Activated CD4-positive, alpha-beta T cell treated with anti-CD3 and anti-CD28 coated beads for 36 hours (primary cell): ENCODE measurements around the gene TM7SF3. TPM values are rescaled to one million over a fixed set of nuclear protein-coding genes. Genes with fewer than 3 reads are reported as not detected.

Experiments
- ATAC-seq: fragments of 200-7000 bp; cut with Tn5 transposase; one replicate; pipeline ENCODE4 v1.10.0; 2021; ENCODE audit warnings: mild to moderate bottlenecking, moderate library complexity
- CTCF ChIA-PET: fragments of 350-600 bp; sonication (Branson Sonifier 250); formaldehyde crosslinking; loops from one replicate; lab custom pipeline; 2021; ENCODE audit warnings: antibody characterized with exemption; lab: Charles Lee
- POLR2A ChIA-PET: fragments of 350-600 bp; sonication (Branson Sonifier 250); formaldehyde crosslinking; loops from one replicate; lab custom pipeline; 2021; ENCODE audit warnings: antibody characterized with exemption, inconsistent platforms; lab: Charles Lee
- DNase-seq: peaks from one replicate; pipeline ENCODE4 v3.0.0-alpha.2; 2020
- H3K27ac Mint-ChIP-seq: one replicate; pipeline ENCODE4 v1.8.0; 2021; ENCODE audit warnings: mixed read lengths
- H3K27me3 Mint-ChIP-seq: one replicate; pipeline ENCODE4 v1.8.0; 2021; ENCODE audit warnings: mixed read lengths
- H3K36me3 Mint-ChIP-seq: one replicate; pipeline ENCODE4 v1.8.0; 2021; ENCODE audit warnings: low read depth, mixed read lengths
- H3K4me1 Mint-ChIP-seq: one replicate; pipeline ENCODE4 v1.8.0; 2021; ENCODE audit warnings: mixed read lengths
- H3K4me3 Mint-ChIP-seq: one replicate; pipeline ENCODE4 v1.8.0; 2021; ENCODE audit warnings: mild to moderate bottlenecking, moderate library complexity, mixed read lengths
- H3K9me3 Mint-ChIP-seq: one replicate; pipeline ENCODE4 v1.8.0; 2021; ENCODE audit warnings: low read depth, mixed read lengths
- intact Hi-C, 2 experiments: fragments of 100-400 bp; cut with DNase I in 1 of 2; cut with micrococcal nuclease in 1 of 2; formaldehyde crosslinking; loops; one replicate each; pipeline versions ENCODE4 v1.14.2 to v1.15.1; 2022 to 2024; cut with DNase I, micrococcal nuclease
- total RNA-seq, 2 experiments: library from RNA; stranded (reverse); gene quantifications; one replicate each; pipeline ENCODE4 v1.2.3, GENCODE V29; 2021

Gene TM7SF3
- total RNA-seq, 2 experiments from 2014 or later: 29.4 to 34.0 TPM

DNA sequence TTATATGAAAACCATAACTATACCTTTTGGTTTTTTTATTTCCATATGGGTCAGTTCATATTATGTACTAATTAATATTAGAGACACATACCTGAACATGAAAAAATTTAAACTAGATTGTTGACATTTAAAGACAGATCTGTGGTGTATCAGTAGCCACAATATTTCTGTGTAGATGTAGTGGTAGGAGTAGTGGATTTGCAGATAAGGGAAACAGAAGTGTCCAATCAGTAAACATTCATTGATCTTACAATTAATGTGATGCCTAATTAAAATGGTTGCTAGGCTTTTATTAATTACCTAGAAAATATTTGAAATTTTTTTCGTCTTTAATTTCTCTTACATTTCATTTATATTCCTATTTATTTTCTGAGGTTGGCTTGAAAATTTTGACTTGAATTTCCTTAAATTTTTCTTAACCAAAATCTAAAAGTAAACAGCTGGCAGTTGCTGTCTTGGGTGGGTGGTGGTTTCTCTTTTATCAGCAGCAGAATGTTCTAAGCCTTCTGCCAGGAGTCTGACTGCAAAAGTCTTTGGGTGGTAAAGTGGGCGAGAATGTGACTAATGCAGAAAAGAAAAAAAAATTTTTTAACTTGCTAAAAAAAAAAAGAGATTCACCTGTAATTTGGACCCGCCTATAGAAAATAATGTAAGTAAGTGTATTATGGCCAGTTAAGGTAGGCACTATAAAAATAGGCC, 73.5 kb downstream of the TM7SF3 start:
- no peaks in the 10 kb centered on the region for H3K9me3 Mint-ChIP-seq
- peaks cover 51% of the 10 kb centered on the region for H3K4me1 Mint-ChIP-seq
- POLR2A ChIA-PET: no interaction called here
- ATAC-seq: no peak
- H3K36me3 Mint-ChIP-seq: peaks cover 10% of the 10 kb centered on the region
- no peaks in the 10 kb centered on the region for H3K27me3 Mint-ChIP-seq
- peak; percentile 38 for DNase-seq
- H3K27ac Mint-ChIP-seq: peak overlapping the region; percentile 93
- intact Hi-C loops: loop anchor here (1.0 kb wide), 1 partner anchor 32 kb away; no protein-coding TSS in a partner anchor
- peak overlapping the region; percentile 98 for H3K4me3 Mint-ChIP-seq
- CTCF ChIA-PET: interaction anchor here (1.5 kb wide), 1 partner anchor 31 kb away, joined by 4 read pairs; no protein-coding TSS in a partner anchor

DNA sequence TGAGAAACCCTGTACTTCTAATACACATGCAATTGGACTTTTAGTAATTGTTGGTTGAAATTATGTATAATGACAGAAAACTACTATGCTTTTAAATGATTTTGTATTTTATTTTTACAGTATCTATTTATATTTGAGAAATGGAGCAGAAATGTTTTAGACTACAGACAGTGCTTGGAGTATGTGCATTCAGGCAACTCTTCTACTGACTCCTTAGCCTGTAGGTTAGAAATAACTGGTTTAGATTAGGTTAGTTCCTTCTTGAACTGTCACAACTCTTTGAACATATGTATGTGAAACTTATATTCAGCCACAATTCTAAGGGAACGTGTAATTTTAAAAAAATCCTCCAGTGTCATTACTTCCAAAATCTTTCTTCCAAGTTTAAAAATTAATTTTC, 74.2 kb downstream of the TM7SF3 start:
- intact Hi-C loops: loop anchor here (1.0 to 10.0 kb wide), 7 partner anchors 7 to 1888 kb away; partner anchors contain the start of genes MED21 (in 1 of the 2) and MRPS35 (in 1 of the 2)
- peaks cover 14% of the 10 kb centered on the region for H3K36me3 Mint-ChIP-seq
- H3K27ac Mint-ChIP-seq: peak overlapping the region; percentile 47
- peak overlapping the region; percentile 98 for H3K4me3 Mint-ChIP-seq
- no peaks in the 10 kb centered on the region for H3K9me3 Mint-ChIP-seq
- H3K4me1 Mint-ChIP-seq: peaks cover 55% of the 10 kb centered on the region
- CTCF ChIA-PET: interaction anchor here (1.2 to 2.2 kb wide), 2 partner anchors 74 to 83 kb away, joined by 6 to 13 read pairs; partner anchors contain the start of genes MED21 and TM7SF3
- DNase-seq (no peak), ATAC-seq (no peak)
- POLR2A ChIA-PET: no interaction called here
- no peaks in the 10 kb centered on the region for H3K27me3 Mint-ChIP-seq

DNA sequence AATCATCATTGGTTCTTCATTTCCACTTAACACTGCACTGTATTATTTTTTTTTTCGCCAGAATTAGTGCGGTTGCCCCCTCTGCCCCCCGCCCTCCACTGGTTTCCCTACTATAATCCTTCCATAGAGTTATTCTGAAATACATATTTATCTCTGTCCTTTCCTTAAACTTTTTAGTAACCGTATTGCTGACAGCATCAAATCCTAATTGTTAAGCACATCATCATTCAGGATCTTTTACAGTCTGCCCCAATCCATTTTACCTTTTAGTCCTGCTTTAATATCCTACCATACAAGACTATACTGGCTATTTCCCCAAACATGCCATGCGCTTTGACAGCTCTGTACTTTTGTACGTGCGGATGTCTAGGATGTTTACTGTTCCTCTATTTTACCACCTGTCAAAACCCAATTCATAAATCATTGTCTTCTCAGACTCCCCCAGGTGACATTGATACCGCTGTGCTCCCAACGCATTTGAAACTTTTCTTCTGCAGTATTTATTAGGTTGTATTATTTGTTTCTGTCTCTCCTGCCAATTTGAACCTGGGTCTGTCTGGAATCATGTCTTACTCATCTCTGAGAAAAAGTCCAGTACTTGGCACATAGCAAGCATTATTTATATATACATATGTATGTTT, 74.9 kb downstream of the TM7SF3 start:
- Mint-ChIP-seq H3K4me3 (peak overlapping the region; percentile 98), H3K36me3 (peaks cover 20% of the 10 kb centered on the region), H3K27ac (peak overlapping the region; percentile 99), H3K4me1 (peaks cover 58% of the 10 kb centered on the region), H3K9me3 (no peaks in the 10 kb centered on the region), H3K27me3 (no peaks in the 10 kb centered on the region)
- POLR2A ChIA-PET: no interaction called here
- DNase-seq (peak; percentile 18), ATAC-seq (no peak)
- intact Hi-C loops: loop anchor here (1.0 to 10.0 kb wide), 7 partner anchors 8 to 1887 kb away; partner anchors contain the start of genes MED21 (in 1 of the 2) and MRPS35 (in 1 of the 2)
- CTCF ChIA-PET: interaction anchor here (1.2 to 2.2 kb wide), 2 partner anchors 75 to 83 kb away, joined by 6 to 13 read pairs; partner anchors contain the start of genes MED21 and TM7SF3

DNA sequence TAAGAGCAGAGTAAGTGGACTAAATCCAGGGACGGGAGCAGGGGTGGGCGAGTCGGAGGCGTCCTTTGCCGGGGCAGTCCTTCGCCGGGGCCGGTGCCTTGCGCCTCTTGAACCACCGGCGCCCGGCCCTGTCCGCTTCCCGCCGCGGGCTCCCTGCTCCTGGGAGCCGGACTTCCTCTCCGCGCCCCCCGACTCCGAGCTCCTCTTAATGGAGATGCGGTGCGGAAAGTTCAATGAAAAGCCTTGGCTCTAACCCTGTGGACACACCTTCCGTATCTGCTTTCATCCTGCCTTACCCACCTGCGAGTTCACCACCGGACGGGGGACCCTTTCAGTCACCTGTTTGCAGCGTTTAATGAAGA, 75.5 kb downstream of the TM7SF3 start:
- peak; percentile 6 for ATAC-seq
- H3K9me3 Mint-ChIP-seq: no peaks in the 10 kb centered on the region
- peak overlapping the region; percentile 99 for H3K27ac Mint-ChIP-seq
- CTCF ChIA-PET: interaction anchor here (1.2 to 2.2 kb wide), 2 partner anchors 76 to 84 kb away, joined by 6 to 13 read pairs; partner anchors contain the start of genes MED21 and TM7SF3
- intact Hi-C loops: loop anchor here (1.0 to 10.0 kb wide), 10 partner anchors 9 to 1886 kb away; partner anchors contain the start of genes ITPR2 (in 2 of the 2), TM7SF3 (in 2 of the 2), MED21 (in 1 of the 2) and MRPS35 (in 1 of the 2)
- H3K36me3 Mint-ChIP-seq: peaks cover 17% of the 10 kb centered on the region
- H3K4me3 Mint-ChIP-seq: peak overlapping the region; percentile 98
- DNase-seq: no peak
- POLR2A ChIA-PET: interaction anchor here (0.6 kb wide), 1 partner anchor 33 kb away, joined by 12 read pairs; no protein-coding TSS in a partner anchor
- H3K27me3 Mint-ChIP-seq: no peaks in the 10 kb centered on the region
- peaks cover 57% of the 10 kb centered on the region for H3K4me1 Mint-ChIP-seq

DNA sequence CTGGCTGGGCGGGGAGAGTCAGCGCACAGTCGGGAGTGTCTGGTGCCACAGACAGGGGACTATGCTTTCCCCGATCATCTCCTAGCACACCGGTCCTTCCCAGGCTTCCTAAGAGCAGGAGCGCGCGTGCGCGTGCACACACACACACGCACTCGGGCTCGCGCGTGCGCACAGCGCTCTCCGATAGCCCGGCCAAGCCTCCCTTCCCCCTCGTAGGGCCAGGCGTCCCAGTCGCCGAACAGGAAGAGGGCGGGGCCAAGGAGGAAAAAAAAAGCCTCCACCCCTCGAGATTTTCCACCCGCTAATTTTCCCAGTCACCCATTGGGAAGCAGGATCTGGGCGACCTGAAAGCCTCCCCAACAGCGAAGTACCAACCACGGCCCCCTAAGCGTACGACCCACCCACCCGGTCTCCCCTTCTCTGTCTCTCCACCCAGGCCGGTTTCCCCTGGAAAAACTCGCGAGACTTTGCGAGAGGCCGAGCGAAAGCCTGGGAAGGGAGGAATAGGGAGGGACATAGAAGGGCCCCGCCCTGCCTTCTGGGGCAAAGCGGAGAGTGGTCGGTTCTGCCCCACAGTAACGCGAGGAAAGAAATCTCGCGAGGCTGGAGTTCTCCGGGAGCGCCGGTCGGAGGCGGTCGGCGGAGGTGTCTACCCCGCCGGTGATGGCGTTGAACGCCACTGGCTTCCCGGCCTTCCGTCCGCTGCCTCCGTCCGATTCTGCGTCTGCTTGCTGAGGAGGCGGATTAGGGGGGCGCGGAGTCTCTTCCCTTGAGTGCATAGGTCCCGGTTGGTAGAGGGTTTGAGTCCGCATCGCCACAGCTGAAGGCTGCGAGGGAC, 76.1 kb downstream of the TM7SF3 start, which contains the start of the genes FGFR1OP2 and INTS13:
Gene FGFR1OP2 (plus strand): TSS at position 608 of the 838 bp plus-strand sequence. CDS start 15,689 bp downstream, outside the sequence.
Gene INTS13 (minus strand): TSS at position 119 of the 838 bp plus-strand sequence. CDS start 1,178 bp downstream, outside the sequence.
- DNase-seq (peak; percentile 99), ATAC-seq (peak; percentile 92)
- Mint-ChIP-seq H3K4me1 (peaks cover 56% of the 10 kb centered on the region), H3K9me3 (no peaks in the 10 kb centered on the region), H3K27ac (peak within 1 kb of the TSS; percentile 99), H3K36me3 (peaks cover 19% of the 10 kb centered on the region), H3K4me3 (peak within 1 kb of the TSS; percentile 98), H3K27me3 (no peaks in the 10 kb centered on the region)
- intact Hi-C loops: loop anchor here (1.0 to 10.0 kb wide), 9 partner anchors 76 to 1886 kb away; partner anchors contain the start of genes ITPR2 (in 2 of the 2), TM7SF3 (in 2 of the 2), MED21 (in 1 of the 2) and MRPS35 (in 1 of the 2)
- POLR2A ChIA-PET: interaction anchor here (0.6 kb wide), 1 partner anchor 34 kb away, joined by 12 read pairs; no protein-coding TSS in a partner anchor
- CTCF ChIA-PET: interaction anchor here (0.8 to 2.2 kb wide), 4 partner anchors 76 to 585 kb away, joined by 3 to 13 read pairs (median 3); partner anchors contain the start of gene TM7SF3

DNA sequence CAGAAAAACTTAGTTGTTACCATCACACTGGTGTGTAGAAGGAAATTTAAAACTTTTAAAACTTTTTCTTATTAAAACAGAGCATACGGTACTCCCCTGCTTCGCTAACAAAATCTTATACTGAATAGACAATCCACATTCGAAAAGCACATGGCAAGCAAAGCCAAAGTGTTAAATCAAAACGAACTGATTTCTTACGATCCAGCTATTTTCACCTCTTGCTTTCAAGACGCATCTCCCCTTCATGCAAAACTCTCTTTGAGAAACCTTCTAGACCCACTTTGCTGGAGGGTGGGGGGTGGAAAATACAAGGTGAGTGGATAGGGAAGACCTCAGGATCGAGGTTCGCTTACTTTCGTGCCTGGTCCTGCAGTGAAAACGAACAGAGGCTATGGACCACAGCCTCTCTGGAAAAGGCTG, 76.7 kb downstream of the TM7SF3 start:
- Mint-ChIP-seq H3K4me3 (peak overlapping the region; percentile 98), H3K4me1 (peaks cover 56% of the 10 kb centered on the region), H3K9me3 (no peaks in the 10 kb centered on the region), H3K27me3 (no peaks in the 10 kb centered on the region), H3K27ac (peak overlapping the region; percentile 99), H3K36me3 (peaks cover 25% of the 10 kb centered on the region)
- DNase-seq: no peak
- no peak for ATAC-seq
- ChIA-PET POLR2A (interaction anchor here (0.6 kb wide), 1 partner anchor 92 kb away, joined by 3 read pairs; no protein-coding TSS in a partner anchor), CTCF (interaction anchor here (0.6 to 1.2 kb wide), 4 partner anchors 9 to 586 kb away, joined by 3 read pairs; no protein-coding TSS in a partner anchor)
- intact Hi-C loops: loop anchor here (5.0 to 10.0 kb wide), 4 partner anchors 240 to 1885 kb away; partner anchors contain the start of gene MRPS35 (in 1 of the 2)

DNA sequence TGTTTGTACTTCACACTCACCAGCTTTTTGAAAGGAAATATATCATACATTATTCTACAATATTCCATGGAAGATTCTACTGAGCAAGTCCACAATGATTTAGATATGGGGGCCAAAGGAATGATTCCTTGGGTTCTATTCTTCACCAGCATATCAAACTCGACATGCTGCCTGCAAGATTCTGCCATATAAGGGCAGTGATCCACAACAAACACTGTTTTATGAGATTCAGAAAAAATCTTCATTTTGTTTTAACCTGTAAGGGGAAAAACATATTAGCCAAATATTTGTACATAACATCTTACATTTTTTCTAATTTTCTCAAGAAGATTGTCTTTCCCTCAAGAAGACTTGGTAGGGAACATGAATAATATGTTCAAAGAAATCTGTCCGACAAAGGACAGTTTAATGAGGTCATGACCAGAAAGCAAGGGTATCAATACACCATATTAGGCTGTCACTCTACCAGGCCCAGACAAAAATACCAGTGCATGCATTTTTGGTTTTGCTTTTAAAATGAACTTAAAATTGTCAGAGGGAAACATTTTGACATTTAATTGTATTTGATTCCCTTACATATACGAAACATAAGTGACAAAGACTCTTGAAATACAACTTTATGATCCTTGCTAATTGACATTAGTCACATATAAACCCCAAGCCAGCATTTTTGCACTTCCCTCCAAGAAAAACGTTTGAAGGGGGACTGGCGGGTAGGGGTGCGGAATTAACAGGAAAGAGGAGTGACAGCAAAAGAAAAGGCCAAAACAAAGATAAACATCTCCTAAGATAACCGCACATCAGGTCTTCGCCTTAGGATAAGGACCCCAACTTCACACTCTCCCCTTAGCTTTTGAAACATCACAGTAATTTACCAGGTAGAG, 77.4 kb downstream of the TM7SF3 start:
- intact Hi-C loops: loop anchor here (1.0 to 10.0 kb wide), 5 partner anchors 240 to 1884 kb away; partner anchors contain the start of gene MRPS35 (in 1 of the 2)
- ATAC-seq (no peak), DNase-seq (peak; percentile 20)
- ChIA-PET POLR2A (interaction anchor here (0.6 kb wide), 1 partner anchor 92 kb away, joined by 3 read pairs; no protein-coding TSS in a partner anchor), CTCF (interaction anchor here (0.6 to 1.2 kb wide), 5 partner anchors 9 to 586 kb away, joined by 3 read pairs; no protein-coding TSS in a partner anchor)
- H3K4me3 Mint-ChIP-seq: peak overlapping the region; percentile 98
- H3K9me3 Mint-ChIP-seq: no peaks in the 10 kb centered on the region
- peak overlapping the region; percentile 99 for H3K27ac Mint-ChIP-seq
- peaks cover 30% of the 10 kb centered on the region for H3K36me3 Mint-ChIP-seq
- H3K27me3 Mint-ChIP-seq: no peaks in the 10 kb centered on the region
- peaks cover 55% of the 10 kb centered on the region for H3K4me1 Mint-ChIP-seq

DNA sequence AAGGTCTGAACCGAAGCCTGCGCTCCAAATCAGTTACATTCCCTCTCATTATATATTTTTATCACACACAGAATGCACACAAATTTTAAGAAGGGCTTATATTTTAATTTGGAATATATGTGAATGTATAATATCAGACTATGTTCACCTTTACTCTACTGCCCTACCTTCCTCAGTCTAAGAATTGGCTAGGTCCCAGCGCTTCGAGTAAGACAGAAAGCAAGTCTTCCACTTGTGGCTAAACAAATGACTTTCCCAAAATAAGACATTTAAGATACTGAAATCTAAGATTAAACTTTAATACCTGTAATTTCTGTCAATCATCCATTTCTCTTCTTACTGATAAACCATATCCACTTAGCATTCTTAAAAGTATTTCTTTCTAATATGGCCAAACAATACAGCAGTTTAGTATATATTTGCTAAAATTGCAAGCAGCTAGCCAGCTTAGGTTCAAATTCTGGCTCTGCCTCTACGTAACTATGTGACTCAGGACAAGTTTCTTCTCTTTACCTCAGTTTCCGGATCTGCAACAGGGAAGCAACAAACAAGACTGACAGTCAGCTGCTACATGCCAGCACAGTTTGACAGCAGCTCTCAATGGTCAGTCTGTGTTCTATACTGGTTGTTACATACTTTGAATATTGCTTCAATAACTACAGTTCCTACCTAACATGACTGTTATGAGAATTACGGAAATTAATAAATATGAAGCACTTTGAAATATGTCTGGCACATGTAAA, 78.4 kb downstream of the TM7SF3 start:
- DNase-seq (peak; percentile 54), ATAC-seq (no peak)
- POLR2A ChIA-PET: no interaction called here
- H3K27ac Mint-ChIP-seq: peak overlapping the region; percentile 99
- no peaks in the 10 kb centered on the region for H3K9me3 Mint-ChIP-seq
- peak overlapping the region; percentile 98 for H3K4me3 Mint-ChIP-seq
- intact Hi-C loops: loop anchor here (1.0 to 10.0 kb wide), 5 partner anchors 241 to 1884 kb away; partner anchors contain the start of gene MRPS35 (in 1 of the 2)
- CTCF ChIA-PET: interaction anchor here (0.9 to 1.2 kb wide), 3 partner anchors 10 to 79 kb away, joined by 3 to 4 read pairs (median 3); no protein-coding TSS in a partner anchor
- peaks cover 35% of the 10 kb centered on the region for H3K36me3 Mint-ChIP-seq
- no peaks in the 10 kb centered on the region for H3K27me3 Mint-ChIP-seq
- H3K4me1 Mint-ChIP-seq: peaks cover 47% of the 10 kb centered on the region

DNA sequence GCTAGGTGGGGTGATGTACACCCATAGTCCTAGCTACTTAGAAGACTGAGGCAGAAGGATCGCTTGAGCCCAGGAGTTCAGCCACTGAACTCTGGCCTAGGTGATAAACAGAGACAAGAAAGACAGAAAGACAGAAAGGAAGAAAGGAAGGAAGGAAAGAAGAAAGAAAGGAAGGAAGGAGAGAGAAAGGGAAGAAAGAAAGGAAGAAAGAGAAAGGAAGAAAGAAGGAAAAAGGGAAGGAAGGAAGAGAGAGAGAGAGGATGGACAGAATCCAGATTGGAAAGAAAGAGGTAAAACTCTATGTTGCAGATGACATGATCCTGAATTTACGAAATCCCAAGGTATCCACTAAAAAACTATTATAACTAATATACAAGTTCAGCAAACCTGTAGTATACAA, 84.6 kb downstream of the TM7SF3 start:
- CTCF ChIA-PET: no interaction called here
- Mint-ChIP-seq H3K27ac (no peak overlapping the region), H3K9me3 (no peaks in the 10 kb centered on the region), H3K4me3 (no peak overlapping the region), H3K4me1 (peaks cover 29% of the 10 kb centered on the region), H3K27me3 (no peaks in the 10 kb centered on the region), H3K36me3 (peaks cover 61% of the 10 kb centered on the region)
- intact Hi-C loops: no loop called here
- ATAC-seq (no peak), DNase-seq (no peak)
- POLR2A ChIA-PET: no interaction called here
